Vagina (tissue), 2 donors: ENCODE data around the gene TNS1.

Source experiments
- CTCF ChIP-seq, 3 experiments: fragments of 450-650 bp in 2 of 3; fragments of 200-600 bp in 1 of 3; sonication (generic) in 1 of 3; IDR thresholded peaks; one replicate each; pipeline ENCODE4 v1.5.1; 2017 to 2019; ENCODE audit warnings: antibody characterized with exemption in 3 of 3, mild to moderate bottlenecking in 2 of 3, moderate library complexity in 2 of 3
- POLR2A ChIP-seq, 2 donors: fragments of 450-650 bp; IDR thresholded peaks; one replicate each; pipeline ENCODE4 v1.6.1; 2017; ENCODE audit warnings: antibody characterized with exemption in 2 of 2, mild to moderate bottlenecking in 2 of 2, moderate library complexity in 2 of 2

GRCh38 chr2:217807025-217807424 is 195.8 kb downstream of the TNS1 start:
- TF ChIP-seq CTCF (IDR thresholded peaks at IDR 0.05): no peak
- no peak for TF ChIP-seq POLR2A (IDR thresholded peaks at IDR 0.05)
